MCF 10A (cell line): ENCODE results near the gene SNAP23. TPM values are rescaled to one million over a fixed set of nuclear protein-coding genes. Genes with fewer than 3 reads are reported as not detected.
A peak's percentile ranks its signal among the peaks of the same experiment; 100 is the strongest.
"Not testable (repeated sequence)": the region's sequence is repeated elsewhere in the genome, so short reads cannot be mapped to it uniquely, and the experiment has no call there.

Source experiments
- BruUV-seq: library from RNA; stranded (reverse); fragments of 400-500 nt; replicated peaks from 2 replicates; lab custom pipeline; 2021; lab: Mats Ljungman, UMichigan
- CTCF ChIA-PET: fragments of 300-600 bp; sonication (Branson Sonifier 250); formaldehyde crosslinking; extraction: SDS; loops from one replicate; lab custom pipeline; 2021; ENCODE audit warnings: antibody characterized with exemption, inconsistent platforms; lab: Yijun Ruan, JAX
- POLR2A ChIA-PET: fragments of 300-600, 350-650 bp; sonication (Branson Sonifier 250); formaldehyde crosslinking; extraction: SDS; loops from one replicate; lab custom pipeline; 2020; ENCODE audit warnings: antibody characterized with exemption, inconsistent platforms; lab: Yijun Ruan, JAX
- DNase-seq: peaks from one replicate; pipeline ENCODE4 v3.0.0-alpha.2; 2018; ENCODE audit not compliant: unreplicated experiment
- H3K27ac Mint-ChIP-seq: one replicate; pipeline ENCODE4 v1.8.0; 2022; ENCODE audit warnings: mild to moderate bottlenecking, low read depth, mixed read lengths; ENCODE audit not compliant: unreplicated experiment
- H3K27me3 Mint-ChIP-seq: one replicate; pipeline ENCODE4 v1.8.0; 2022; ENCODE audit warnings: mixed read lengths; ENCODE audit not compliant: insufficient read depth, unreplicated experiment
- H3K36me3 Mint-ChIP-seq: one replicate; pipeline ENCODE4 v1.8.0; 2022; ENCODE audit warnings: mild to moderate bottlenecking, moderate library complexity, mixed read lengths; ENCODE audit not compliant: insufficient read depth, unreplicated experiment
- H3K4me1 Mint-ChIP-seq: one replicate; pipeline ENCODE4 v1.8.0; 2022; ENCODE audit warnings: mixed read lengths; ENCODE audit not compliant: insufficient read depth, unreplicated experiment
- H3K4me3 Mint-ChIP-seq: one replicate; pipeline ENCODE4 v1.8.0; 2022; ENCODE audit warnings: mild to moderate bottlenecking, moderate library complexity, mixed read lengths; ENCODE audit not compliant: unreplicated experiment
- H3K9me3 Mint-ChIP-seq: one replicate; pipeline ENCODE4 v1.8.0; 2022; ENCODE audit warnings: mixed read lengths; ENCODE audit not compliant: unreplicated experiment
- CTCF ChIP-seq: fragments of 200-600 bp; IDR thresholded peaks from one replicate; pipeline ENCODE4 v1.8.0; 2022; ENCODE audit warnings: antibody characterized with exemption, mild to moderate bottlenecking; ENCODE audit not compliant: unreplicated experiment
- intact Hi-C: fragments of 100-400 bp; cut with micrococcal nuclease; formaldehyde crosslinking; loops from 2 replicates; pipeline ENCODE4 v1.14.1; 2022
- total RNA-seq: library from RNA; stranded (reverse); gene quantifications from 2 replicates; pipeline ENCODE4 v1.2.3, GENCODE V29; 2022

Gene SNAP23
- total RNA-seq, 1 experiment from 2014 or later: 47.4 TPM

GRCh38 chr15:42553554-42553953 lies 58.1 kb downstream of the SNAP23 start:
- ChIA-PET POLR2A (interaction anchor here (0.7 to 2.9 kb wide), 3 partner anchors 9 to 22 kb away, joined by 3 to 10 read pairs (median 3); partner anchors contain the start of gene STARD9), CTCF (interaction anchor here (0.7 to 1.1 kb wide), 2 partner anchors 12 to 169 kb away, joined by 3 read pairs; no protein-coding TSS in a partner anchor)
- Mint-ChIP-seq H3K27ac (no peak overlapping the region), H3K4me1 (peaks cover 22% of the 10 kb centered on the region), H3K9me3 (no peaks in the 10 kb centered on the region), H3K4me3 (no peak overlapping the region), H3K27me3 (no peaks in the 10 kb centered on the region), H3K36me3 (peaks cover 19% of the 10 kb centered on the region)
- DNase-seq: no peak
- no peak for TF ChIP-seq CTCF
- BruUV-seq: no TSS peak
- intact Hi-C loops: no loop called here

GRCh38 chr15:42556550-42557207 lies 61.2 kb downstream of the SNAP23 start:
- intact Hi-C loops, H3K4me3 Mint-ChIP-seq, H3K9me3 Mint-ChIP-seq, H3K27ac Mint-ChIP-seq, DNase-seq, CTCF ChIA-PET, H3K27me3 Mint-ChIP-seq, BruUV-seq: not testable (repeated sequence)
- POLR2A ChIA-PET: interaction anchor here (0.6 to 1.1 kb wide), 3 partner anchors 18 to 1715 kb away, joined by 3 read pairs; partner anchors contain the start of gene STARD9
- Mint-ChIP-seq H3K36me3 (peaks cover 47% of the 10 kb centered on the region), H3K4me1 (peaks cover 11% of the 10 kb centered on the region)

- ChIA-PET POLR2A (no interaction called here), CTCF (interaction anchor here (0.7 kb wide), 1 partner anchor 93 kb away, joined by 3 read pairs; no protein-coding TSS in a partner anchor)
- peaks cover 60% of the 10 kb centered on the region for H3K36me3 Mint-ChIP-seq
- no peaks in the 10 kb centered on the region for H3K27me3 Mint-ChIP-seq
- no peak overlapping the region for H3K27ac Mint-ChIP-seq
- H3K4me3 Mint-ChIP-seq: no peak overlapping the region
- BruUV-seq: no TSS peak
- no peaks in the 10 kb centered on the region for H3K9me3 Mint-ChIP-seq
- TF ChIP-seq CTCF: no peak
- peaks cover 5% of the 10 kb centered on the region for H3K4me1 Mint-ChIP-seq
- DNase-seq: no peak
- intact Hi-C loops: no loop called here
These were observed 63.3 kb downstream of the SNAP23 start for GRCh38 chr15:42558739-42559138.

GRCh38 chr15:42575188-42576039 lies 80.0 kb downstream of the SNAP23 start, which contains the start of gene STARD9:
Gene STARD9, plus strand, starts transcription at chr15:42575606. Its CDS starts 110 bp downstream, at chr15:42575716.
- peak within 1 kb of the TSS; percentile 89 for H3K4me3 Mint-ChIP-seq
- H3K9me3 Mint-ChIP-seq: no peaks in the 10 kb centered on the region
- peaks cover 7% of the 10 kb centered on the region for H3K4me1 Mint-ChIP-seq
- TF ChIP-seq CTCF: no peak
- intact Hi-C loops: loop anchor here (2.0 kb wide), 1 partner anchor 75 kb away; no protein-coding TSS in a partner anchor
- BruUV-seq: no TSS peak
- POLR2A ChIA-PET: interaction anchor here (0.6 to 2.8 kb wide), 15 partner anchors 10 to 531 kb away, joined by 3 to 27 read pairs (median 3); partner anchors contain the start of genes HAUS2, LRRC57, SNAP23 and TMEM87A
- H3K27ac Mint-ChIP-seq: peak within 1 kb of the TSS; percentile 53
- no peaks in the 10 kb centered on the region for H3K36me3 Mint-ChIP-seq
- no peaks in the 10 kb centered on the region for H3K27me3 Mint-ChIP-seq
- peak; percentile 98 for DNase-seq
- CTCF ChIA-PET: no interaction called here
